Measurements from ENCODE around the gene TRIM41.
"Not testable (repeated sequence)": the region's sequence is repeated elsewhere in the genome, so short reads cannot be mapped to it uniquely, and the experiment has no call there.

The TRIM41 gene
- 69.6 to 71.5 reads per million in 2 donors for total RNA-seq

GRCh38 chr5:181223058-181223728, at the start of gene TRIM41:
Gene TRIM41 (plus strand): TSS chr5:181223281. CDS start chr5:181224000, 719 bp downstream.
- no peak for DNase-seq

DNA sequence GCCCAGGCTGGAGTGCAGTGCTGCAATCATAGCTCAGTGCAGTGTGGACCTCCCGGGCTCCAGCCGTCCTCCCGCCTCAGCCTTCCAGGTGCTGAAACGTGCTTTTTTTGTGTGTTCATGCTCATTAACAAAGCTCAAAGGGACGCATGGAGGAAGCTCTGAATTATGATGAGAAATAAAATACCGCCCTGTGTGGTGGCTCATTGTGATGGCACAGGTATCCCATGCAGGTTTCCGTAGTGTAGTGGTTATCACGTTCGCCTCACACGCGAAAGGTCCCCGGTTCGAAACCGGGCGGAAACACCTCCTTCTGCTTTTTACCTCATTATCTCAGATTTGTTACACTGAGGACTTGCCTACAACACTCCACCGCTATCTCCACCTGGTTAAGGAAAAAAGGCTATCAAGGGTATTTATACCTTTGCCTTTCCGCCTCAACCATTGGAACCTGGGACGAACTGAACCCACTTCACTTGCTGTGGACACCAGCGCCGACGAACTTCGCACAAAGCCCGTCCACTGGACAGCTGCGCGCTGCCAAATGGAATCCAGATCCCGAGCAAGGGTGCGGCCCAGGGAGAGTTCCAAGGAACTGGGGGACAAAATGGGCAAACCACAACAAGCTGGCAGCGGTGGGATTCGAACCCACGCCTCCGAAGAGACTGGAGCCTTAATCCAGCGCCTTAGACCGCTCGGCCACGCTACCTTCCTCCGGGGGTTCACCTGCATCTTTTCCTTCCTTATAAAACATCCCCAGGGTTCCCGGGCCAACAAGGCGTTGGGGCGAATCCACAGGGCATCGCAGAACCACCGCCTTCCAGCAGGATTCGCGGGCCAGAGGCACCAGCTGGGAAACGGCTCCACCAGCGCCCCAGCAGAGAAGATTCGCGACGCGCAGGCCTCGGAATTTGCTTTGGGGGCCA, 49.4 kb upstream of the TRIM41 start:
- DNase-seq = no peak

DNA sequence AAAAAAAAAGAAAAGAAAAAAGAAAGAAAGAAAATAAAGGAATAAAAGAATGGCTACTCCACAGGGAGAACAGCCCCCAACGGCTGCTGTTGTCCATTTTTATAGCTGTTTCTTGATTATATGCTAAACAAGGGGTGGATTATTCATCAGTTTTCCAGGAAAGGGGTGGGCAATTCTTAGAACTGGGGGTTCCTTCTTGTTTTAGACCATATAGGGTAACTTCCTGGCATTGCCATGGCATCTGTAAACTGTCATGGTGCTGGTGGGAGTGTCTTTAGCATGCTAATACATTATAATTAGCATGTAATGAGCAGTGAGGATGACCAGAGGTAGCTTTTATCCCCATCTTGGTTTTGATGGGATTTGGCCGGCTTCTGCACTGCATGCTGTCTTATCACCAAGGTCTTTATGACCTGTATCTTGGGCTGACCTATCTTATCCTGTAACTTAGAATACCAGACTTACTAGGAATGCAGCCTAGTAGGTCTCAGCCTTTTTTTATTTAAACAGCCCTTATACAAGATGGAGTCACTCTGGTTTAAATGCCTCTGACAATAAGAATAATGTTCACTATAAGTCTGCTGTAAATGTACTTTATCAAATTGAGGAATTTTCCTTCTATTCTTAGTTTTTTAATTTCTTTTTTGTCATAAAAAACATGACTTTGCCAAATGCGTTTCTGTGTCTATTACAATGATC, 46.7 kb upstream of the TRIM41 start:
- DNase-seq = no peak

- not testable (repeated sequence) for DNase-seq
Measured at GRCh38 chr5:181177559-181177958, 45.5 kb upstream of the TRIM41 start.

GRCh38 chr5:181181650-181182565, 41.2 kb upstream of the TRIM41 start:
- no peak for DNase-seq

DNA sequence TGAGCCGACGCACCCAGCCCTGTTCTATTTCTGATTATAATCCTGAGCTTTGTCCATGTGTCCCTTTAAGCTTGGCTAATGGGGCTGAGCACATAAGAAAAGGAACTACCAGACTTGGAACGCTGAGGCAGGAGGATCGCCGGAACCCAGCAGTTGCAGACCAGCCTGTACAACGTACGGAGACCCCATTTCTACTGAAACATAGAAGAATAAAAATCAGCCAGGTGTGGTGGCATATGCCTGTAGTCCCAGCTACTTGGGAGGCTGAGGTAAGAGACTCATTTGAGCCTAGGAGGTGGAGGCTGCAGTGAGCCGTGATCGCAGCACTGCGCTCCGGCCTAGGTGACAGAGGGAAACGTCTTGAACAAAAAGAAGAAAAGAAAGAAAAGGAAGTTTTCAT, 40.4 kb upstream of the TRIM41 start:
- DNase-seq = no peak

DNA sequence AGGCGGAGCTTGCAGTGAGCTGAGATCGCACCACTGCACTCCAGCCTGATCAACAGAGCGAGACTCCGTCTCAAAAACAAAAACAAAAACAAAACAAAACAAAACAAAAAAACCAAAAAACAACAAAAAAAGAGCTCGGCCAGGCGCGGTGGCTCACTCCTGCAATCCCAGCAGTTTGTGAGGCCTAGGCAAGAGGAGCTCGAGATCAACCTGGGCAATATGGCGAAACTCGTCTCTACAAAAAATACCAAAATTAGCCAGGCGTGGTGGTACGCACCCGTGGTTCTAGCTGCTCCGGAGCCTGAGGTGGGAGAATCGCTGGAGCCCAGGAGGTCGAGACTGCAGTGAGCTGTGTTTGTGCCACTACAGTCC, 38.2 kb upstream of the TRIM41 start:
- DNase-seq = no peak

DNA sequence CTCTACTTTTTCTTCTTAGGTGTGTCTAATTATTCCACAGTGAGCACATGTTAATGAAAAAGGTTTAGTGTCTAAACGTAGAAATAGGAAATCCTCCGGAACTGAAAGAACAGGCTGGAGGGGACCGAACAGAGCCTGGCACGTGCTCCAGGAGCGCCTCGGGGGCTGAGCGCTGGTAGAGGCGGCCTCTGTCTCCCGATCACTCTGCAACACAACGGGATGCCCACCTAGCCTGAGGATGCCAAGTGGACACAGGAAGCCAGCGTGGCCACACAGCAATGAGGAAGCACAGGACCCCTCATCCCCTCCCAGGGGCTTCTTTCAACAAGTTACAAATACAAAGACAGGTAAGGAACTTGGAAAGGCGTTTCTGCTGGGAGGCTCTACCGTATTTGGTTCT, 37.5 kb upstream of the TRIM41 start:
- no peak for DNase-seq

DNA sequence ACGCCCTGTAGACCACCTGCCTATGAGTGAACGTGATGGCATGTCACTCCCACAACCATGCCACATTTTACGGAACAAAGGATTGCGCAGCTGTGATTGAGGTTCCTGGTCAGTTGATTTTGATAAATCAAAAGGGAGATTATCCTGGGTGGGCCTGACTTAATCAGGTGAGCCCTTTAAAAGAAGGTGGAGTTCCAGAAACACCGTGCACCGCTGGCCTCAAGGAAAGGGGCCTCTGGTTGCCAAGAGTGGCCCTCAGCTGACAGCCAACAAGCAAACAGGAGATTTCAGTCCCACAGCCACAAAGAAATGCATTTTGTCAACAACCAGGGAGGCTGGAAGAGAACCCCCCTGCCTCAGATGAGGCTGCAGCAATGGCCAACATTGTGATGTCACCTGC, 37.1 kb upstream of the TRIM41 start:
- DNase-seq = no peak

DNA sequence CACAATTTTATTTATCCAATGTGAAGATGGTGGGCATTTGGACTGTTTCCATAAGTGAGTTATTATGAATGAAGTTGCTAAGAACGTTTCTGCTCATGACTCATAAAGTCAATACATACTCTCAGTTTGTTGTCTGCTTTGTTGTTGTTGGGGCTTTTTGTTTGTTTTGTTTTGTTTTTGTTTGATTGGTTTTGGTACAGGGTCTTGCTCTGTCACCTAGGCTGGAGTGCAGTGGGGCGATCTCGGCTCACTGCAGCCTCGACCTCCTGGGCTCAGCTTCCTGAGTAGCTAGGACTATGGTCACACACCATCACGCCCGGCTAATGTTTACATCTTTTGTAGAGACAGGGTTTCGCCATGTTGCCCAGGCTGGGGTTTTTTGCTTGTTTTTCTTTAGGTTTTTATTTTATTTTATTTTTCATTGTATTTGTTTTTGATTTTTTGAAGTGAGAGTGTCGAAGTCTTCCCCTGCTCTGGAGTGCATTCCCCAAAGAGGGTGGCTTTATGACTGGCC, 36.0 kb upstream of the TRIM41 start:
- no peak for DNase-seq

DNA sequence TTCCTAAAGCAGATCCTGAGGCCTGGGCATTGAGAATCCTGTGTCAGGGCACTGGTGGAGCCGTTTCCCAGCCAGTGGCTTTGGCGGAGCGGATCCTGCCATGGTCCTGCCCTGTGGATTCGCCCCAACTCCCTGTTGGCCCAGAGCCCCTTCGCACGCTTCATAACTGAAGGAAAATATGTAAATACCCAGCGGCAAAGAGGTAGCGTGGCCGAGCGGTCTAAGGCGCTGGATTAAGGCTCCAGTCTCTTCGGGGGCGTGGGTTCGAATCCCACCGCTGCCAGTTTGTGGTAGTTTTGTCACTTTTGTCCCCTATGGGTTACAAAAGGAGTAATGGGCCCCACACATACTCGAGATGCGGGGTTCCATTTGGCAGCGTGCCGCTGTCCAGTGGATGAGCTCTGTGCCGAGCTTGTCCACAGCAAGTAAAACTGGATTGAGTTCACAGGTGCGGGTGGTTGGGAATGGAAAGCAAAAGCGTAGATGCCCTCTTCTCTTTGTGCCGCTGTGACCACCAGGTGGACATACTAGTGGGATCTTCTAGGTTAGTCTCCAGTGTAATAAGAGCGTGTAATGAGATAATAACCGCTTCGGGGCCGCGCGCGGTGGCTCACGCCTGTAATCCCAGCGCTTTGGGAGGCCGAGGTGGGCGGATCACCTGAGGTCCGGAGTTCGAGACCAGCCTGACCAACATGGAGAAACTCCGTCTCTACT, 35.4 kb upstream of the TRIM41 start:
- DNase-seq = no peak

- no peak for DNase-seq
Measured at GRCh38 chr5:181188700-181189362, 34.2 kb upstream of the TRIM41 start.

DNA sequence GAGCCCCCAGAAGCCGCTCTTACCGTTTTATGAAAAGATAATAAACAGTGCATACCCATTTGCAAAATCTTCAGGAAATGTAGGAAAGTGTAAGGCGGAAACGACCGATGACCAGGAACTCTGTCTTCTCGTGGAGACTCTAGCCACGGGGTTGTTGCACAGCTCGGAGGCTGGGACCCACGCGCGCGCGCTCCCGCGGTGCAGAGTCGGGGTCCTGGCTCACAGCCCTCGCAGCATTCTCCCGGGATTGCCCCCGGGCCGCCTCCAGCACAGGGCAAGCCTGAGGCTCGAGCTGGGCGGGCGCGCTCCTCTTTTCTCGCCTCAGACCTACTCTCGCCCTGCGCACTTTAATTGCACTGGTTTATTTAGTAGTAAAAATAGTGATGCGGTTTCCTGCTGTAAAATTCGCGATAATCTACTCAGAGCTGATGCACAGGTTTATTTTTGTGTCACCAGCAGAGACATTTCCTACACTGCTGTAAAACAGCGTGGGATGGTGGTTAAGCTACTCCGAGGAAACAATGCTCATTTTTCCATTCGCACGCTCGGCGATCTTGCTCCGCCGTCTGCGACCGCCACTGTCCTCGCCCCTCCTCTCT, 33.6 kb upstream of the TRIM41 start:
- DNase-seq = no peak

- no peak for DNase-seq
Measured at GRCh38 chr5:181189962-181190710, 32.9 kb upstream of the TRIM41 start.

GRCh38 chr5:181190711-181191525, 32.2 kb upstream of the TRIM41 start:
- DNase-seq = no peak

DNA sequence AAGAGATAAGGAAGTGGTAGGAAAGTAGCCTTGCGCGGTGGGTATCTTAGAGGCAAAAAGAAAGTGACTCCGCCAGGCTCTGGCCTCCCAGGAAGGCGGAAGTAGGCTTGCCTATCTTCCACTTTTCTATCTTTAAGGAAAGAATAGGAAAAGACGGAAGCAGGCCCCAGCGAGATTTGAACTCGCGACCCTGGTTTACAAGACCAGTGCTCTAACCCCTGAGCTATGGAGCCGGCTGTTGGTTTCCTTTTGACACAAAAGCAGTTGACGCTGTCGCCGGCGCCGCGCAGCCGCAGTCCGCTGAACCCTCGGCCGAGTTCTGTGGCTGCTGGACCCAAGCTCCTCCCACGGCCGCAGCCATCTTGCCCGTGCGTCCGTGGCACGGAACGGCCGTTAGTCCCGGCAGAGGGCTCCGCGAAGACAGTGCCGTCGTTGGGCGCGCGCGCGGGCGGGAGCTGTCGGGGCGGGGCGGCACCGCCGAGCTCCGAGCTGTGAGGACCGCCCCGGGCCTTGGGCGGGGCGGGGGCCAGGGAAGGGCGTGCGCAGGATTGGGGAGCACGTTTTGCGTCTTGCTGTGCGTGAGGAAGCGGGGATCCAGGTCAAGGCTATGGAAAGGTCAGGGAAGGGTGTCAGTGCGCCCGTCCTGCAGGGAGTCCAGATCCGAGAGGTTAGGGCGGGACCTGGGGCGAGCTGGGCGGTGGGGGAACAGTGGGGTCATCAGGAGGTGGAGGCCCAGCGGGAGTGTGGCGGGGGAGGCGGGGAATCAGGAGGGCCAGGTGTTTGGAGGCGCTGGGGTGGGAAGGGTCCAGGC, 31.4 kb upstream of the TRIM41 start:
- no peak for DNase-seq

DNA sequence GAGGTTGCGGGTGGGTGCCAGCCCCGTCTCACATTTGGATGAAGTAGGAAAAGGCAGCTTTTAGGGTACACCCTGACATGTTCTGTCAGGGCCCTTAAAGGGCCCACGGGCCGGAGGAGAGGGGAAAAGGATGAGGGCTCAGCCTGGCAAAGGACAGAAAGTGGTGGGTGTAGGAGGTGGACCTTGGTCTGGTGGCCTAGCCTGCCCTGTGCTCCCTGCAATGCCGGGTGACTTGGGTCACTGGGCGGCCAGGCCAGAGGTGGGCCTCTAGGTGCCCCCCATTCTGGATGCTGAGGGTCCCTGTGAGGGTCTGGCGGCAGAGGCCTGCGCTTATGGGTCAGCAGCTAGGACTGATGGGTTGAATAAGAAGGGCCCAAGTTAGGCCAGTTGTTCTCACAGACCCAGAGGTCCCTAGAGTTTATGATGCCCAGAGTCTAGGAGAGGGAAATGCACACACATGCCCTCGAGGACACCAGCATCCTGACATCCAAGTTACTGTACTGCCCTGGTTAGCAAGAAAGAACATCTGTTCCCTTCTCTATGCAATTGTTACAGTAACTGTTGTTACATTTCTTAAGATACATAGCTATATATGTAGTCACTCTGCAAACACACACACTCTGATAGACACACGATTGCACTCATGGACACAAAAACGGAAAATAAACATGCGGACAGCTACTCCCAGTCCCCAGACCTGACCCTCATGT, 30.6 kb upstream of the TRIM41 start:
- no peak for DNase-seq
